H1 (cell line): ENCODE results near the gene SLC38A5. TPM values are rescaled to one million over a fixed set of nuclear protein-coding genes. Genes with fewer than 3 reads are reported as not detected.

Experiments used
- CTCF ChIA-PET: fragments of 300-600 bp; sonication (Branson Sonifier 250); formaldehyde crosslinking; loops from one replicate; lab custom pipeline; 2021; ENCODE audit not compliant: partially characterized antibody; lab: Charles Lee
- POLR2A ChIA-PET: fragments of 300-600 bp; sonication (Branson Sonifier 250); formaldehyde crosslinking; loops from one replicate; lab custom pipeline; 2021; ENCODE audit warnings: inconsistent platforms; ENCODE audit not compliant: partially characterized antibody; lab: Charles Lee
- DNase-seq, 2 experiments: peaks; one replicate each; pipeline versions ENCODE4 v3.0.0 to v3.0.0-alpha.2; 2010 to 2022; ENCODE audit warnings: low spot score in 2 of 2, low read depth in 1 of 2, mixed read lengths in 1 of 2
- FAIRE-seq: peaks from 2 replicates; lab custom pipeline; 2011; peaks lifted over from hg19 to GRCh38; lab: Jason Lieb, UNC
- H2AFZ ChIP-seq: 2 replicates; pipeline ENCODE4 v1.8.1; 2012; ENCODE audit warnings: low read length, inconsistent platforms
- H2AK5ac ChIP-seq: 2 replicates; pipeline ENCODE4 v1.6.1; 2013; ENCODE audit warnings: low read depth, low read length
- H2BK120ac ChIP-seq: replicated peaks from 2 replicates; pipeline ENCODE3; 2013; ENCODE audit warnings: low read depth, low read length, inconsistent platforms
- H2BK12ac ChIP-seq: 2 replicates; pipeline ENCODE4 v1.6.1; 2013; ENCODE audit warnings: low read depth, low read length
- H2BK15ac ChIP-seq: 2 replicates; pipeline ENCODE4 v1.6.1; 2013; ENCODE audit warnings: low read length
- H2BK20ac ChIP-seq: 2 replicates; pipeline ENCODE4 v1.6.1; 2013; ENCODE audit warnings: low read length
- H2BK5ac ChIP-seq: 2 replicates; pipeline ENCODE4 v1.6.1; 2013; ENCODE audit warnings: low read depth, low read length
- H3K14ac ChIP-seq: 2 replicates; pipeline ENCODE4 v1.6.1; 2013; ENCODE audit warnings: inconsistent platforms; ENCODE audit not compliant: insufficient read length
- H3K18ac ChIP-seq: 2 replicates; pipeline ENCODE4 v1.6.1; 2013; ENCODE audit warnings: low read length; ENCODE audit errors: extremely low read depth
- H3K23ac ChIP-seq: 2 replicates; pipeline ENCODE4 v1.6.1; 2013; ENCODE audit warnings: inconsistent platforms; ENCODE audit not compliant: insufficient read length
- H3K23me2 ChIP-seq: 2 replicates; pipeline ENCODE4 v1.6.1; 2013; ENCODE audit warnings: low read depth, low read length
- H3K27ac ChIP-seq: 2 replicates; pipeline ENCODE4 v1.6.1; 2011; ENCODE audit warnings: low read depth, low read length, inconsistent platforms
- H3K27me3 ChIP-seq, 4 experiments: replicated peaks in 1 of 4; 1 replicate in 1 of 4; 2 replicates in 3 of 4; pipeline versions ENCODE4 v1.6.1 to v1.8.1; 2011 to 2013; ENCODE audit warnings: low read length in 3 of 4, mild to moderate bottlenecking in 3 of 4, inconsistent platforms in 2 of 4, mixed read lengths in 2 of 4, moderate library complexity in 1 of 4; ENCODE audit not compliant: control insufficient read depth in 3 of 4, insufficient read depth in 3 of 4; ENCODE audit errors: extremely low read depth in 1 of 4
- H3K36me3 ChIP-seq, 4 experiments: 2 replicates each; pipeline versions ENCODE4 v1.6.1 to v1.8.1; 2011 to 2013; ENCODE audit warnings: mild to moderate bottlenecking in 4 of 4, low read length in 3 of 4, moderate library complexity in 2 of 4, control low read depth in 1 of 4, inconsistent platforms in 1 of 4; ENCODE audit not compliant: insufficient read depth in 4 of 4, control insufficient read depth in 2 of 4
- H3K4ac ChIP-seq: replicated peaks from 2 replicates; pipeline ENCODE3; 2013; ENCODE audit warnings: low read length, low read depth, mixed read lengths, inconsistent platforms; ENCODE audit not compliant: insufficient read length
- H3K4me1 ChIP-seq, 4 experiments: replicated peaks in 1 of 4; 1 replicate in 1 of 4; 2 replicates in 3 of 4; pipeline versions ENCODE4 v1.6.1 to v1.8.1; 2011 to 2013; ENCODE audit warnings: low read length in 3 of 4, inconsistent platforms in 2 of 4, mixed read lengths in 1 of 4; ENCODE audit not compliant: insufficient read depth in 4 of 4, control insufficient read depth in 3 of 4
- H3K4me2 ChIP-seq, 2 experiments: 2 replicates each; pipeline versions ENCODE4 v1.6.1 to v1.8.1; 2011 to 2013; ENCODE audit warnings: low read depth in 2 of 2, low read length in 2 of 2, control low read depth in 1 of 2, inconsistent platforms in 1 of 2, mild to moderate bottlenecking in 1 of 2; ENCODE audit not compliant: insufficient read depth in 1 of 2
- H3K4me3 ChIP-seq, 4 experiments: fragments of 200-600, 300-600 bp in 1 of 4; sonication (generic), shearing (Covaris generic), sonication (Bioruptor Twin) in 1 of 4; 2 replicates each; pipeline versions ENCODE4 v1.5.1 to v1.8.1; 2011 to 2016; ENCODE audit warnings: low read length in 4 of 4, low read depth in 3 of 4, control low read depth in 2 of 4, inconsistent platforms in 2 of 4, mild to moderate bottlenecking in 2 of 4, mixed read lengths in 1 of 4, moderate library complexity in 1 of 4; ENCODE audit not compliant: insufficient read depth in 2 of 4; ENCODE audit errors: extremely low read depth in 1 of 4
- H3K56ac ChIP-seq: replicated peaks from 2 replicates; pipeline ENCODE3; 2013; ENCODE audit warnings: low read depth, mild to moderate bottlenecking, mixed read lengths, low read length, inconsistent platforms; ENCODE audit not compliant: insufficient read length
- H3K79me1 ChIP-seq: 2 replicates; pipeline ENCODE4 v1.6.1; 2013; ENCODE audit warnings: low read depth, low read length, control low read depth
- H3K79me2 ChIP-seq, 2 experiments: 2 replicates each; pipeline versions ENCODE4 v1.6.1 to v1.8.1; 2012 to 2013; ENCODE audit warnings: low read length in 2 of 2, mild to moderate bottlenecking in 2 of 2, inconsistent platforms in 1 of 2; ENCODE audit not compliant: insufficient read depth in 2 of 2, control insufficient read depth in 1 of 2
- H3K9ac ChIP-seq, 4 experiments: replicated peaks in 1 of 4; 1 replicate in 1 of 4; 2 replicates in 3 of 4; pipeline versions ENCODE4 v1.6.1 to v1.8.1; 2011 to 2013; ENCODE audit warnings: low read depth in 3 of 4, low read length in 3 of 4, control low read depth in 2 of 4, mild to moderate bottlenecking in 2 of 4, moderate library complexity in 2 of 4, inconsistent platforms in 1 of 4; ENCODE audit errors: extremely low read depth in 1 of 4
- H3K9me3 ChIP-seq, 2 experiments: 2 replicates each; pipeline versions ENCODE4 v1.6.1 to v1.8.1; 2012 to 2013; ENCODE audit warnings: mild to moderate bottlenecking in 2 of 2, moderate library complexity in 2 of 2, control low read depth in 1 of 2, inconsistent platforms in 1 of 2, low read depth in 1 of 2, low read length in 1 of 2, mixed read lengths in 1 of 2; ENCODE audit not compliant: insufficient read depth in 2 of 2
- H4K20me1 ChIP-seq, 2 experiments: replicated peaks in 1 of 2; 2 replicates each; pipeline versions ENCODE3 to v1.8.1; 2011 to 2013; ENCODE audit warnings: inconsistent platforms in 2 of 2, low read length in 2 of 2, mild to moderate bottlenecking in 1 of 2; ENCODE audit not compliant: insufficient read depth in 2 of 2, control insufficient read depth in 1 of 2
- H4K5ac ChIP-seq: 2 replicates; pipeline ENCODE4 v1.6.1; 2013; ENCODE audit warnings: low read length, low read depth, mixed read lengths, inconsistent platforms; ENCODE audit not compliant: insufficient read length
- H4K8ac ChIP-seq: 2 replicates; pipeline ENCODE4 v1.8.0; 2013; ENCODE audit warnings: mild to moderate bottlenecking, moderate library complexity, low read length, inconsistent platforms; ENCODE audit not compliant: insufficient read depth; ENCODE audit errors: extremely low read depth
- H4K91ac ChIP-seq: replicated peaks from 2 replicates; pipeline ENCODE3; 2013; ENCODE audit warnings: low read length, mixed read lengths, inconsistent platforms; ENCODE audit not compliant: insufficient read length
- GABPA ChIP-seq: IDR thresholded peaks from 2 replicates; pipeline ENCODE4 v1.6.1; 2011; ENCODE audit warnings: mild to moderate bottlenecking, low read length, moderate library complexity, borderline replicate concordance; ENCODE audit not compliant: insufficient read depth
- GTF2F1 ChIP-seq: IDR thresholded peaks from 2 replicates; pipeline ENCODE4 v1.6.1; 2012; ENCODE audit warnings: low read depth, low read length, improper control_type of control experiment, borderline replicate concordance
- JUN ChIP-seq: IDR thresholded peaks from 2 replicates; pipeline ENCODE4 v1.6.1; 2011; ENCODE audit warnings: low read depth, mild to moderate bottlenecking, improper control_type of control experiment, low read length
- WGBS, 2 experiments: shearing (Covaris generic) in 1 of 2; methylation state at CpG; one replicate each; pipeline versions ENCODE4 v1.1.6 to v1.1.7; 2013 to 2015; ENCODE audit warnings: low lambda C conversion rate in 2 of 2, mixed read lengths in 2 of 2, inconsistent platforms in 1 of 2, low coverage in 1 of 2, missing lambda C conversion rate in 1 of 2; ENCODE audit not compliant: insufficient replicate concordance in 2 of 2, insufficient coverage in 1 of 2, insufficient read length in 1 of 2; ENCODE audit errors: extremely low coverage in 1 of 2, missing lambda C conversion rate in 1 of 2; 5-methylcytosine and 5-hydroxymethylcytosine counted together
- polyA plus RNA-seq, 7 experiments: library from polyadenylated mRNA; depleted of rRNA in 3 of 7; stranded (reverse) in 5 of 7; unstranded in 2 of 7; fragments of >200 nt in 5 of 7; fragments of 200-250 nt in 2 of 7; gene quantifications; 1 replicate in 5 of 7; 2 replicates in 1 of 7; 4 replicates in 1 of 7; pipeline versions ENCODE4 v1.2.1 to v1.2.3, GENCODE V29; 2011 to 2013; ENCODE audit warnings: missing spikeins in 2 of 7, mixed read lengths in 2 of 7
- total RNA-seq: library from RNA; stranded (reverse); fragmentation: NEBNext Ultra II Directional; extraction: Animal tissue kit (Norgen Biotek cat#: 25700); gene quantifications from 2 replicates; pipeline ENCODE4 v1.2.1, GENCODE V29; 2021
- TF ChIP-seq, protein P1 (sequence below): IDR thresholded peaks from 2 replicates; pipeline ENCODE4 v1.6.1; 2012; ENCODE audit warnings: inconsistent platforms

The SLC38A5 gene
- total and polyA plus RNA-seq, 2 of the 8 experiments (the other 6 are each of a cell fraction or from before 2014, with no cell fraction given): 70.9 to 106 TPM

DNA sequence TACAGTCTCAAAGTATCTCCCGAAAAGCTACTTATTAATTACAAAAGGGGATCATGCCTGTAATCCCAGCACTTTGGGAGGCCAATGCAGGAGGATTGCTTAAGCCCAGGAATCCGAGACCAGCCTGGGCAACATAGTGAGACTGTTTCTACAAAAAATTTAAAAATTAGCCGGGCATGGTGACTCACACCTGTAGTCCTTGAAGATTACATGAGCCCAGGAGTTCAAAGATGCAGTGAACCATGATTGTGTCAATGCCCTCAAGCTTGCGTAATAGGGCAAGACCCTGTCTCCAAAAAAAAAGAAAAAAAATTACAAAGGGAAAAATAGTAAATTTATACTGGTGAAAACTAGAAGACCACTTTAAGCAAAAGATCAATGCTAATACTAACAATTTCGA lies 35.4 kb upstream of the SLC38A5 start:
- ChIA-PET POLR2A (no interaction called here), CTCF (no interaction called here)
- no peak for DNase-seq
- Histone ChIP-seq H4K91ac (no peak overlapping the region), H2AK5ac (no peak overlapping the region), H3K23me2 (no peaks in the 10 kb centered on the region; the same call in 1 of the 2 replicates), H3K18ac (no peak overlapping the region), H3K14ac (no peak overlapping the region), H3K23ac (no peak overlapping the region), H2BK15ac (no peak overlapping the region), H3K4ac (no peak overlapping the region), H4K5ac (no peak overlapping the region), H2BK12ac (no peak overlapping the region), H2BK120ac (no peak overlapping the region), H3K4me1 (peaks cover 0 to 5% (median 2%) of the 10 kb centered on the region in 4 experiments; a peak in 4 of 7 replicates), H3K79me2 (no peaks in the 10 kb centered on the region), H3K27me3 (no peaks in the 10 kb centered on the region; a peak in 2 of 7 replicates), H2BK5ac (no peak overlapping the region), H3K56ac (no peak overlapping the region), H4K8ac (no peak overlapping the region), H3K4me2 (no peak overlapping the region), H2BK20ac (no peak overlapping the region), H3K4me3 (no peak overlapping the region), H2AFZ (no peak overlapping the region), H3K27ac (no peak overlapping the region), H3K79me1 (no peaks in the 10 kb centered on the region), H3K9me3 (no peaks in the 10 kb centered on the region), H3K9ac (no peak overlapping the region), H4K20me1 (no peaks in the 10 kb centered on the region), H3K36me3 (no peaks in the 10 kb centered on the region)
- no peak for FAIRE-seq
- TF ChIP-seq GABPA (no peak), GTF2F1 (no peak), JUN (no peak)
- TF ChIP-seq, protein P1, sequence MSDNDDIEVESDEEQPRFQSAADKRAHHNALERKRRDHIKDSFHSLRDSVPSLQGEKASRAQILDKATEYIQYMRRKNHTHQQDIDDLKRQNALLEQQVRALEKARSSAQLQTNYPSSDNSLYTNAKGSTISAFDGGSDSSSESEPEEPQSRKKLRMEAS: no peak
- WGBS, 2 experiments: 77% methylated on average over 5 of the region's 5 CpGs; no CpG with 5 or more reads in 1 of the 2 experiments
